ENCODE measurements around the gene P4HA3. TPM values are rescaled to one million over a fixed set of nuclear protein-coding genes. Genes with fewer than 3 reads are reported as not detected.

The P4HA3 gene
- total RNA-seq, 1 donor from 2014 or later = 10.2 TPM

DNA sequence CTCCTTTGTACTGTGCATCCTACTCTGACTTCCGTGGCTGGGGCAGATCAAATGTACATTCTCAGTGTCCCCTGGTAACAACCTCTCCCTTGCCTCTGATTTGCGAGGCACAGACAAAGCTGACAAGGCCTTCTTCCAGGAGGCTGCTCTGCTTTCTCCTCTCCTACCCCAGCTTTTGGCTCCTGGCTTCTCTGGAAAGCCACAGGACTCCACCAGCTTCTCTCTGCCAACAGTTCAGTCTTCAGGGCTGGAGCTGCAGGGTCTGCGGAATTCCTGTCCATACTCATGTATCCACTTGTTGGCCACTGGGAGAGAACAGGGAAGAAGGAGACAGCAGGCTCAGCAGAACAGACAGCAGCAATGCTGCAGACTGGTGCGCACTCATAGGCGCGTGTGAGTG lies 44.4 kb downstream of the P4HA3 start:
- no peak for DNase-seq (ENCODE audit: low read depth)

DNA sequence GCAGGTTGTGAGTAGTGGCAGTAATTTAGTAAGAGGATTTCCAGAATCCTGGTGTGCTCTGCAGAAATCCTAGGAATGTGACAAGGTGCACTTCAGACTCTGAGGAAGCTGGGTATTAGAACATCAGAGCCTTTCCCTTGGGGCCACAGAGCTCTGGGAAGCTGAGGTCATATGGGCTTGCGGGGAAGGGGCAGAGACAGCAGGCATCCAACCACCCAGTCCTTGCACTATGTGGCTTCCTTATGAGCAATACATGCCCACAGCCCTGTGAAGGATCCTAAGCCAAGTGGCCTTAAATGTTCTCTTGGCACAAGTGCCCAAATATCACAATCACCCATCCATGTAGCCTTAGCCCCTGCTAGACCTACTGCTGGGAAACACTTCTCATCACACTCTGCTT lies 46.2 kb downstream of the P4HA3 start:
- peak; percentile 79 for DNase-seq (ENCODE audit: low read depth)

DNA sequence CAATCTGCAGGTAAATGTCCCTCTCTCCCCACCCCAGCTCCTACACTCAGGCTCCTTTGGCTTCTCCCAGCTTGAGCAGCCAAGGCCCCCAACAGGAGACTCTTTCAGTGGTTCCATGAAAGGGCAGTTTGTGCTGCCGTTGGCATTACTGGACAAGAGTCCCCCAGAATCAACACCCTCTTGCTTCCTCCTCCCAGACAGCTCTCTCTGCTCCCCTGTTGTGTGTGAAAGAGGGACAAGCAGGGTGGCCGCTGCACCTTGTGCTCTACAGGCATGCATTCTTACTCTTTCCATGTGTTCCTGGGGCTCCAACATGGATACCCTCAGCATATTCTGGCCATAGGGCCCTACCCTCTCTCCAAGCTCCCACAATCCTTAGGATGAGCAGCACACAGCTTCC lies 48.7 kb downstream of the P4HA3 start:
- no peak for DNase-seq (ENCODE audit: low read depth)

DNA sequence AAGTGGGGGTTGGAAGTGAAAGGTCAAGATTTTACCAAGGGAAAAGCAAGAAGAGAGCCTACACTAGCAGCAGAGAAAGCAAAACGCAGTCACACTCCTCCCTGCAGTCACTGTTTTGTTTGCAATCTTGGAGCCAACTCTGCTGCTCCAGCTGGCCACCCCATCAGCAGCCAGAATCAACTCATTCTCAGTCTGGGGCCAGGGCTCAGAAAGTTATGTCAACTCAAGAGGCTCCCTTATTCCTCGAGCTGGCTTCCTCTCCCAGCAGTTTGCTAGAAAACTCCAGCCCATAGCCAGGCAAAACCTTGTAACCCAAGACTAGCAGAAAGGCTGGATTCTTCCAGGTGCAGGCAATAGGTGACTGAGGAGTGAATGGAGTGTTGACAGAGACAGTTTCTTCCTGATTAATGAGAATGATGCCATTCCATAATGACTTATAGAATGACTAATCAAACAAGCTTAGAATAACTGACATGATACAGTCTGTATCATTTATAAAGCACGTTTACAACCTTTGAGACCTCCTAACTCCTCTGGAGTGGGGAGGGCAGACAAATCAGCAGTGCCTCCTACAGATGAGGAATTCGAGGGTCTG lies 53.4 kb downstream of the P4HA3 start:
- DNase-seq (ENCODE audit: low read depth) = no peak

DNA sequence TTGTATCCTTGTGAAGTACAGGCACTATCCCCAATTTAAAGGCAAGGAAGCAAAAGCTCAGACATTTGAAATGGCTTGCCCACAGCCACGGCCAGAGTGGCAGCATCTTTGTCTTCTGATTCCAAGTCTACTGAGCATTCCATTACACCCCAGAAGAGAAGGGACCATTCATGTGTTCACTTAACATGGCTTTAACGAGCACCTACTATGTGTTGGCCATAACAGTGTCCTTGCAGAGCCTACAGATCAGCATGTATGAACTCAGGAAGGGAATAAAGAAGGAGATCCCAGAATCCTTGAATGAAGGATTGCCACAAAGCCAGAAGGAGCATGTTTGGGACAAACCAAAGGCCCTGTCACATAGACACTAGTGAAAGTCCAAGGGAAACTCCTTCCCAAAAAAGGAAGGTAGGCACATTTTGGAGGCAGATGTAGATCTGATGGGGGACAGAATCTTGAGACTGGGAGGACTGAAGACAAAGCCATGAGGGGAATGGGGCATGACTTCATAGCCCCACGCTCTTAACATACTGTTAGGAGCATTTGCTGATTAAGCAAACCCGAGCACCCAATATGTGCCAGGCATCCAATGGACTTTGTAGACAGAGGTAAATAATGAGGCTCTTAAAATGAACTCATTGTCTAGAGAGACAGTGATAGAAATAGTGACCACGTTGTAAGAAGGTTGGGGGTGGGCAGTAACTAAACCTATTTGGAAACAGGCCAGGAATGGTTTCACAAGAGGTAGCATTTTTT lies 54.9 kb downstream of the P4HA3 start:
- DNase-seq (ENCODE audit: low read depth) = peak; percentile 48

DNA sequence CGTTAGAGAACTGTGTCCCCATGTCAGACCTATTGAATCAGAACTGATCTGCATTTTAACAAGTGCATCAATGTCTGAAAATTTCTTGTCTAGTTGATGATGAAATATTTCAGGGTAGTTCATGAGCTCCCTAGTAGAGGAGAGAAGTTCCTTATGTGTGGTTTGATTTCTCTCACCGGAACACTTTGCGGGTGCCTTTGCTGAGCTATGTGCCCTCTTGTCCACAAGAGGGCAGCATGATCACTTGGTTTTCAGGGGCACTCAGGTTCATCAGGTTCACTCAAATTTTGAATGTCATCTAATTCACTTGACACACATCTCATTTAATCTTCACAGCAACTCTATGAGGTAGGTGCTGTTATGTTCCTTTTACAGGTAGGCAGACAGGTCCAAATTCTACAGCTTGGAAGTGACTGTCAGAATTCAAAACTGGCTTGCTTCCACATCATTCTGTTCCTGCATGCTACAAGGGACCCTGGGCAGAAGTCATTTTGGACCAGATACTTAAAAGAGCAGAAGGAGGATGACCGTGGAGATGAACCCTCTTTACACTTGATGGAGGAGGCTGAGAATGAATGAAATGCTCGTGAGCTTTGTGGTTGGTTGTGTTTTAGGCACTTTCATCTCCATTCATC lies 55.6 kb downstream of the P4HA3 start:
- DNase-seq (ENCODE audit: low read depth) = peak; percentile 60

DNA sequence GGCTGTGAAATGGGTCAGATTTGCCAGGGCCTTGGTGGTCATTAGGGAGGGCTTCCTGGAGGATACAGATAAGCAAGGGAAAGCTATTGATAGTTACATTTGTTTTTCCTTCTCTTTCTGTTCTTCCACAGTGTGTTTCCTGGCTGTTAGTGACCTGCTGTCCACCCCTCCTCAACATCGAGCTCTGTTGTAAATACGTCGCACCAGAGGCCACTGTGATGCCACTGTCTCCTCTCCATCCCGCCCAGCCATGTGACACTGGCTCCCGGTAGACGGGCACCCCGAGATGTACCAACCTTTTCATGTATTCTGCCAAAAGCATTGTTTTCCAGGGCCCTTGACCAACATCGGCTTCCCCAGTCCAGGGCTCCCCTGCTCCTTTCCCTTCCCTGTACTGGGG lies 58.1 kb downstream of the P4HA3 start:
- no peak for DNase-seq (ENCODE audit: low read depth)

DNA sequence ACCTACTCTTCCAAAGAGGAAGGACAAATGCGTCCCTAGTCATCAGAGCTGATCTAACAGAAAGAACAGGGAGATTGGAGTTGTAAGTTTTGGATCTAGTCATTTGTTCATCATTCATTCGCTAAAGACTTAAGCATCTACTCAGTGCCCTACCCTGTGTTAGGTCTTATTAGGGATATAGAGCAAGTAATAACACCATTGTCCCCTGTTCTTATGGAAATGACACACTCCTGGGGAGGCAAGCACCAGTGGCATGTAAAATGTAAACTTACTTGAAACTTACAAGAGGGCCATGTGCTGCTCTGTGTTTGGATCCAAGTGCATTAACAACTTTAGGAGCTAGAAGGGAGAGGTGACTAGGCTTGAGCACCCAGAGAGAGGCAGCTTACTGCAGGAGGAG lies 61.9 kb downstream of the P4HA3 start:
- DNase-seq (ENCODE audit: low read depth) = no peak

DNA sequence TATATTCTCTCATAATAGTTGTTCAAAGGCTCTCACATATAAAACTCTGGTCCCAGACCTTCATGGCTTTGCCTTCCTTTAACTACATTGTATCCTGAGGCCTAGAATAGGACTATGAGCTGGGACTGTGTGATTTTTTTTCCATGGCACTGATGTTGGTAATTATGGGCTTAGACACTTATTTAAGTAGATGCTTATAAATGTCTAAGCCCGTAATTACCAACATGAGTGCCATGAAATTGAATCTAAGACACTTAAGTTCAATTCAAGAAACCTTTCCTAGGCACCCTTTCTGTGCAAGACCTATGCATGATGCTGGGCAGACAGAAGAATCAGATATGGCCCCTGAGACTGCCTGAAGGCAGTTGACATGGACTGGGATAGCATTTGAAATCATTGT lies 63.0 kb downstream of the P4HA3 start:
- no peak for DNase-seq (ENCODE audit: low read depth)

DNA sequence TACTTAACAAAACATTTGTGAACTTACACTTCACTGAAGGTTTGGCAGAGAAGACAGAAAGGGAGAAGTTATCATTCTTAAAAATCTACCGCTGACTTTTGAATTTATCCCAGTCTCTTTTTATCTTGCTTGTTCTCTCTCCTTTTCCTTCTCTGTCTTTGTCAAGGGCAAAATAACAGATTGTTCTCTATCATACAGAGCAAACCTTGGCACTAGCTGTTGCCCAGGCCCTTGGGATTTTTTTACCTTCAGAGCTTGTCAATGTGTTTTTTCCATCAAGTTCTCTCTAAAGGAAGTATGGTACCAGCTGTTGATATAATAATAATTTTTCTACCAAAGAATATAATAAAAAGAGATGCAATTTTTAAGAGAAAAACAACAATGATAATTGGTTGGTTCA lies 73.2 kb downstream of the P4HA3 start:
- no peak for DNase-seq (ENCODE audit: low read depth)

DNA sequence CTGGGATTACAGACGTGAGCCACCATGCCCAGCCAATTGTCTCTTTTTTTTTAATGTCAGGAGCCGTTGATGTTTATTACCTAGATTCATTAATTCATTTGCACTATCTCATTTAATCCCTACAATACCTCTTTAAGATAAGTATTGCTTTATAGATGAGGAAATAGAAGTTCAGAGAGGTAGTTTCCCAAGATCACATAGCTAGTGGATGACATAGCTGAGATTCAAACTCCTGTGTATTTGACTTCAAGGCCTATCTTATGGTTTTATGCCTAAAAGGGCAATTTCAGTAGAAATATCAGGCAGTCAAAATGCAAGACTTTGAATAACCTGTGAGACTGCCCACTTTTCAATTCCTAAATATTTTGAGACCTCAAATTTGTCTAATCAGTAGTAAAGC lies 73.9 kb downstream of the P4HA3 start:
- no peak for DNase-seq (ENCODE audit: low read depth)

DNA sequence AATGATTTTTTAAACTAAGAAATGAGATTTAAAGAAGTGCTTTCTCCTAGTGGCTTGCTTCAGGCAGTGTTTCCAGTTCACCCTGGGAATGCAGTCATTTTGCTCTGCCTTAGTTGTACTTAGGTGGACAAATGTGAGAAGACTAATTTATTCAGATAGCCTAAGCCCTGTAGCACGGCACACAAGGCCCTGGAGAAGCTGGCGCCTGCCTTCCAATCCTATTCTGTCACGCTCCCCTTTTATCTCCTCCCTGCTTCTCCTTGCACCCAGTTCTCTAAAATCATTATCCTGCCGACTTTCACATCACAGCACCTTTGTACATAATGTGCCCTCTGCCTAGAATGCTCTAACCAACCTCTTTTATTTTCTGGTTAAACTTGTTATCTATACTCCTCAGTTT lies 76.3 kb downstream of the P4HA3 start:
- no peak for DNase-seq (ENCODE audit: low read depth)

DNA sequence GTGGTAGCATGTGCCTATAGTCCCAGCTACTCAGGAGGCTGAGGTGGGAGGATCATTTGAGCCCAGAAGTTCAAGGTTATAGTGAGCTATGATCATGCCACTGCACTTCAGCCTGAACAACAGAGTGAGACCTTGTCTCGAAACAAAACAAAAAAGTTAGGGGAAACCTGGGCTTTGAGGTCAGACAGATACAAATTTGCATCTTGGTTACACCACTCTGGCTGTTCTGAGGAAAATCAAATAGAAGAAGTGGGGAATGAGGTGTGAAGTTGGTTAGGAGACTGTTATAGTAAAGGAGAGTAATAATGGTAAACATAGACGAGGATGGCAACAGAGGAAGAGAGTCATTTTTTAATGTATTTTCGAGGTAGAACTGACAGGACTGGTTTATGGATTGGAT lies 77.8 kb downstream of the P4HA3 start:
- DNase-seq (ENCODE audit: low read depth) = no peak

DNA sequence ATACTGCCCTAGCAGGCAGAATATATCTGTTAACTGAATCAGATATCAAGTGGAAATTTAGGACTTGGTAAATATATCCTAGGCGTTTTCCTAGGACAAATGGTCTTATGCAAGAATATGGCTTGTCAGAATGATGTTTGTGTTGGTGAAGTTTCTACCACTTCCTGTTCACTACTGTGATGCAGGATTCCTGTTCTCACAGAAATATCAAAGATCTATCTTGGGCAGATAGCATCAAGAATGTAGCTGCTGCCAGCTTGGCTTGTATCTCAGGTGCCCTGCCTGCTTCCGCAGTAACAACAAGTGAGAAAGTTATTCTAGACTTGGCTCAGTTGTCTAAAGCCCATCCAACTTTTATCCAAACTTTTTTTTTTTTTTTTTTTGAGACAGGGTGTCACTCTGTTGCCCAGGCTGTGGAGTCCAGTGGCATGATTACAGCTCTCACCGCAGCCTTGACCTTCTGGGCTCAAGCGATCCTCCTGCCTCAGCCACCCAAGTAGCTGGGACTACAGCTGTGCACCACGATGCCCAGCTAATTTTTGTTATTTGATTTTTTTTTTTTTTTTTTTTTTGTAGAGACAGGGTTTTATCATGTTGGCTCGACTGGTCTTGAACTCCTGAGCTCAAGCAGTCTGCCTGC lies 79.0 kb downstream of the P4HA3 start:
- DNase-seq (ENCODE audit: low read depth) = no peak

DNA sequence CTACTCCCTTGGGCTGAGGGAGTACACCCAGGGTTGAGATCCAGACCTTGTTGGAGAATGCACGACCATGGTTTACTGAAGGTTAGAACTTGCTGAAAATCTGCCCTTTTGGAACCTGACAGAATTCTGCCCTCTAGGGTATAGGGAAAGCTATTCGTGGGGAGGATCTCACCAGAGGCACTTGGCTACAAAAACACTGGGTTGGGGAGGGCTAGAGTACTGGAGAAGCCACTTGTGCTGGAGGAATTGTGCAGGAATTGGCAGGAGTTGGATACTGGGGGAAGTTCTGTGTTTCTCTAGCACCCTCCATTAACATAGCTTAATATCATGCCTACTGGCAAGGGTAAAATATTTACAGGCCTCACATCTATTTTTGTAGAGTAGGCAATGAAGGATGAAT lies 84.5 kb downstream of the P4HA3 start:
- peak; percentile 21 for DNase-seq (ENCODE audit: low read depth)

DNA sequence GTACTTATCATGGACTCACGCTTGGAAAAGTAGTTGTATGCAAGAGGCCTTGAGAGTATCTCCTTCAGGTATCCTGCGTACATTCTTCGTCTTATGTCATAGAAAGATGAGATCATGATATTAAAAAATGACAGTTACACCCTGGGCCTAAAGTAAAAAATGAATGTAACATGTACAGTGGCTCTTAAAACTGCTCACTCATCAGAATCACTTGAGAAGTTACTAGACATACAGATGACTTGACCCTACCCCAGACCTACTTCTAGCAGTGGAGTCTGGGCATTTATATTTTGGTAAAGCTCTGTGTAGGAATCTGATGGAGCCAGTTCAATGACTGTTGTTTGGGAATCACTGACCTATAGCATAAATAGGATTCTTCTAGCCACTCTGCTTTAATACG lies 85.9 kb downstream of the P4HA3 start:
- no peak for DNase-seq (ENCODE audit: low read depth)

DNA sequence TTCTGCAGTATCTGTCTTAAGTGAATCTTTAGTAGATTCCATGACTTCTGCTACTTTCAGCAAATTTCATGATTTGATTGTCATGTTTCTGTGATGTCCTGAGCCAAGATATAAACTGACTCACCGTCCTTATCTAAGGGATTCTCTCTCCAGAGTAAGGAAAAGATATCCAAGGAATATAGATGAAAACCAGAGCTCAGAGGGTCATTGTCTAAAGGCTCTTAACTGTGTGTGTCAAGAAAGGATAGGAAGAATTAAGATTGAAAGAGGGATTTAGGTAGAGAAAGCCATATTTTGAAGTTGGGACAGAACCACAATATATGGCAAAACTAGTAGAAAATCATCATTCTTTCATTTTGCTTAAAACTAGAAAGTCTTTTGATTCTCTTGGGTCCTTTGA lies 89.6 kb downstream of the P4HA3 start:
- no peak for DNase-seq (ENCODE audit: low read depth)

DNA sequence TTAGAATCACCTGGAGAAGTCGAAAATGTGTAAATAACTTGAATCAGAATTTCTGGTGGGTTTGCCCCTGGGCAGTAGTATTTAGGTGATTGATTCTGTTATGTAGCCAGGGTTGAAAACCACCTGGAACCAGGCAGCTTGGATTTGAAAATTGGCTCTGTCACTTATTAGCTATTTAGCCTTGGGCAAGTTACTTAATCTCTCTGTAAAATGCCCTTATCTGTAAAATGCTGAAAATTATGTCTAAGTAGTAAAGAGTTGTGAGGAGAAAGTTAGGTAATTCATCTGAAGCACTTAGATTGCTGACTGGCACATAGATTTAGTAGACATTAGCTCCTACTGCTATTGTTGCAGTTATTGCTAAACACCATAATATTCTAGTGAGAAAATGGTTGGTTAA lies 91.1 kb downstream of the P4HA3 start:
- peak; percentile 83 for DNase-seq (ENCODE audit: low read depth)

Other genes with a start within 250 kb of the P4HA3 start
- gene C2CD3, start 140.6 kb downstream of the P4HA3 start, total RNA-seq = 11.6 and 27.6 TPM in 2 replicates
- 27.6 and 69.9 TPM in 2 replicates for gene PPME1, start 140.4 kb downstream of the P4HA3 start, total RNA-seq
- 29.2 and 32.6 TPM in 2 replicates for gene PGM2L1, start 86.8 kb upstream of the P4HA3 start, total RNA-seq
- 0.52 and 11.8 TPM in 2 replicates for gene KCNE3, start 155.9 kb upstream of the P4HA3 start, total RNA-seq
- 4.2 and 5.0 TPM in 2 replicates for gene LIPT2, start 182.1 kb upstream of the P4HA3 start, total RNA-seq